SK-N-DZ (cell line): ENCODE measurements around the gene ERAP2. TPM values are rescaled to one million over a fixed set of nuclear protein-coding genes. Genes with fewer than 3 reads are reported as not detected.
"Not testable (repeated sequence)": the region's sequence is repeated elsewhere in the genome, so short reads cannot be mapped to it uniquely, and the experiment has no call there.

Source experiments
- DNase-seq: peaks from one replicate; pipeline ENCODE4 v3.0.0-alpha.2; 2015; ENCODE audit warnings: low spot score
- polyA plus RNA-seq, 2 experiments: library from polyadenylated mRNA; depleted of rRNA; stranded (reverse); fragments of >200 nt; gene quantifications; 2 replicates each; pipeline ENCODE4 v1.2.3, GENCODE V29; 2014

ERAP2 gene, protein sequence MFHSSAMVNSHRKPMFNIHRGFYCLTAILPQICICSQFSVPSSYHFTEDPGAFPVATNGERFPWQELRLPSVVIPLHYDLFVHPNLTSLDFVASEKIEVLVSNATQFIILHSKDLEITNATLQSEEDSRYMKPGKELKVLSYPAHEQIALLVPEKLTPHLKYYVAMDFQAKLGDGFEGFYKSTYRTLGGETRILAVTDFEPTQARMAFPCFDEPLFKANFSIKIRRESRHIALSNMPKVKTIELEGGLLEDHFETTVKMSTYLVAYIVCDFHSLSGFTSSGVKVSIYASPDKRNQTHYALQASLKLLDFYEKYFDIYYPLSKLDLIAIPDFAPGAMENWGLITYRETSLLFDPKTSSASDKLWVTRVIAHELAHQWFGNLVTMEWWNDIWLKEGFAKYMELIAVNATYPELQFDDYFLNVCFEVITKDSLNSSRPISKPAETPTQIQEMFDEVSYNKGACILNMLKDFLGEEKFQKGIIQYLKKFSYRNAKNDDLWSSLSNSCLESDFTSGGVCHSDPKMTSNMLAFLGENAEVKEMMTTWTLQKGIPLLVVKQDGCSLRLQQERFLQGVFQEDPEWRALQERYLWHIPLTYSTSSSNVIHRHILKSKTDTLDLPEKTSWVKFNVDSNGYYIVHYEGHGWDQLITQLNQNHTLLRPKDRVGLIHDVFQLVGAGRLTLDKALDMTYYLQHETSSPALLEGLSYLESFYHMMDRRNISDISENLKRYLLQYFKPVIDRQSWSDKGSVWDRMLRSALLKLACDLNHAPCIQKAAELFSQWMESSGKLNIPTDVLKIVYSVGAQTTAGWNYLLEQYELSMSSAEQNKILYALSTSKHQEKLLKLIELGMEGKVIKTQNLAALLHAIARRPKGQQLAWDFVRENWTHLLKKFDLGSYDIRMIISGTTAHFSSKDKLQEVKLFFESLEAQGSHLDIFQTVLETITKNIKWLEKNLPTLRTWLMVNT
- polyA plus RNA-seq (2014; cell fraction: cytosol; rRNA removed), result not detected in 2 replicates
- polyA plus RNA-seq (2014; cell fraction: nucleus; rRNA removed), result not detected in 2 replicates

GRCh38 chr5:96876292-96876850 lies at the start of gene ERAP2:
TSS of gene ERAP2 (plus strand) at chr5:96876500. CDS start at chr5:96879686, 3,186 bp downstream.
- DNase-seq, result no peak

- DNase-seq, result peak; percentile 39
Measured at GRCh38 chr5:96829297-96829696, 47.0 kb upstream of the ERAP2 start.

GRCh38 chr5:96834016-96834415 lies 42.3 kb upstream of the ERAP2 start:
- DNase-seq, result no peak

DNA sequence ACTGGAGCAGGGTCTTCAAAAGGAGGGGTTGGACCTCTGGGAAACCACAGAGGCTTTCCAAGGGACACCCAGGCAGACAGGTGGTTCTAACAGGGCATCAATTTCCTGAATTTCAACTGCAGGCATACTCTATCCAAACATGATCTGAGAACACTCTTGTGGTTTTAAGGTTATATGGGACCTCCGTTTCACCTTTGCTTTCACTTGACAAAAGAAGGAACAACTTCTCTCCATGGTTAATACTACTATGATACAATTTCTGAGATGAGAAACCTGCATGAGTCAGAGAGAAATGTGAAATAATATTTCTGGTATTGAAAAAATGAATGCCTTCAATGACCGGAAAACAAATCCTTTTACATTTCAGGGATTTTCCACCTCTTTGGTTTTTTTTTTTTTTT lies 40.5 kb upstream of the ERAP2 start:
- DNase-seq, result no peak

DNA sequence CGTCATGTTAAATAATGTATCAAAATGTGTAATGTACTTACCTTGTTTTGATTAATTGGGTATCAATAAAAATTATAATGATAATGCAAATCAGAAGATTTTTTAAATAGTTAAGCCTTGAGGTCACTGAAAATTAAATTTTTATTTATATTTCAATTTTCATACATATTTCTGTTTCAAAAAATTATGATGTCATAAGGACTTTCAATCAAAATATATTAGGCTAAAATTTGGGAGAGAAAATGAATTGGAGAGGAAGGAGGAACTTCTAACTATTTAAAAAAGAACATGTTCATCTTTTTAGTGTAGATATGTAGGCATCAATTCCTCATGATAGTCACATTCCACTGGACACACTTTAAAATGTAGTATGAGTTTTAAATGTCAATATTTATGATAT lies 39.5 kb upstream of the ERAP2 start:
- DNase-seq, result no peak

- DNase-seq, result no peak
Measured at GRCh38 chr5:96837303-96837702, 39.0 kb upstream of the ERAP2 start.

DNA sequence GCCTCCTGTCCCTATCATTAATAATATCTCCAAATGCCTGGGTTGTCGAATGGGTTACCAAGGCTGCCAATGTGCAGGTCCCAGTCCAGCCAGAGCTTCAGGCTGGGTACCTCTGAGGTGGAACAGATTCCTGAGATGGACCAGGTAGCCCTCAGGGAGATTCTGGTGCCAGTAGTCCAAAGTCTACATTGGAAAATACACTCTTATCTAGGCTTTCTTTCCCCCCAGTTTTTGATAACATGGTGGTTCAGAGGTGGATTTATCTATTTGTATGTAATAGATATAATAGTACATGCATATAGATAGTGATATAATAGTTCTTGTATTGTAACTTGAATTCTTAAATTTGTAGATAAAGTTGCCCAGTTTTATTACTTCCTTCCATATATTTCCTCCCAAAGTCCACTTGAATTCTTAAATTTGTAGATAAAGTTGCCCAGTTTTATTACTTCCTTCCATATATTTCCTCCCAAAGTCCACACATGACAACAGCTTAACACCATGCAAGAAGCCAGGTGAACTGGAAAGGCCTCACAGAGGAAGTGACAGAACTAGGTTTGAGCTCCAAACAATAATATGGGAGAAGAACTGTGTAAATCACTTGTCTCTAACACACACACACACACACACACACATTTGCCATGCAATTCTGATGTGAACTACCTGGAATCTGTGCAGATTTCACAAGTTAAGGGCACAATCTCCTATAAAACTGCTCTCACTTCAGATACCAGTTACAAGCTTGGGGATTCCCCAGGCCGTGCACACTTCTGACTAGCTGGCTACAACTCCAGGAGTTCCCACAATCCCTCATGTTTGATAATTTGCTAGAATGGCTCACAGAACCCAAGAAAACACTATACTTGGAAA lies 37.9 kb upstream of the ERAP2 start:
- DNase-seq, result no peak

- no peak for DNase-seq
Measured at GRCh38 chr5:96839071-96839592, 37.2 kb upstream of the ERAP2 start.

DNA sequence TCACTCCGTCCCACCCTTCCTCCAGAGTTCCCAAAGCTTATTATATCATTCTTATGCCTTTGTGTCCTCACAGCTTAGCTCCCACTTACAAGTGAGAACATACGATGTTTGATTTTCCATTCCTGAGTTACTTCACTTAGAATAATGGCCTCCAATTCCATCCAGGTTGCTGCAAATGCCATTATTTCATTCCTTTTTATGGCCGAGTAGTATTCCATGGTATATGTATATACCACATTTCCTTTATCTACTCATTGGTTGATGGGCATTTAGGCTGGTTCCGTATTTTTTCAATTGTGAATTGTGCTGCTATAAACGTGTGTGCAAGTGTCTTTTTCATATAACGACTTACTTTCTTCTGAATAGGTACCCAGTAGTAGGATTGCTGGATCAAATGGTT lies 34.4 kb upstream of the ERAP2 start:
- not testable (repeated sequence) for DNase-seq

DNA sequence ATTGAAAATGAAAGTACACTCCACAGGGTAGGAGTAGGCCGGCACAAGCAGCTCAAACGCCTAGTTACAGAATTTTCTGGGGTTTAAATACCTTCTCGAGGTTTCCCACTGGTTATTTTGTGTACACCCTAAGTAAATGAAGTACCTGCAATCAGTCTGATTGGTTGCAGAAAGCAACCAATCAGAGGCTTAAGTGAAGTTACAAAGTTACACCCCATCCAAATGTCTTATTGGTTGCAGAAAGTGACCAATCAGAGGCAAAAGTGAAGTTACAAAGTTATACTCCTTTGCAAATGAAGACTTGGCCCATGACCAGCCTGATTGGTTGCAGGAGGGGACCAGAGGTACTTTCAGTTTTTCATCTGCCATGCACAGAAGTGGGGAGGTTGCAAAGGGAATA lies 33.2 kb upstream of the ERAP2 start:
- no peak for DNase-seq

- DNase-seq, result no peak
Measured at GRCh38 chr5:96844481-96844990, 31.8 kb upstream of the ERAP2 start.

DNA sequence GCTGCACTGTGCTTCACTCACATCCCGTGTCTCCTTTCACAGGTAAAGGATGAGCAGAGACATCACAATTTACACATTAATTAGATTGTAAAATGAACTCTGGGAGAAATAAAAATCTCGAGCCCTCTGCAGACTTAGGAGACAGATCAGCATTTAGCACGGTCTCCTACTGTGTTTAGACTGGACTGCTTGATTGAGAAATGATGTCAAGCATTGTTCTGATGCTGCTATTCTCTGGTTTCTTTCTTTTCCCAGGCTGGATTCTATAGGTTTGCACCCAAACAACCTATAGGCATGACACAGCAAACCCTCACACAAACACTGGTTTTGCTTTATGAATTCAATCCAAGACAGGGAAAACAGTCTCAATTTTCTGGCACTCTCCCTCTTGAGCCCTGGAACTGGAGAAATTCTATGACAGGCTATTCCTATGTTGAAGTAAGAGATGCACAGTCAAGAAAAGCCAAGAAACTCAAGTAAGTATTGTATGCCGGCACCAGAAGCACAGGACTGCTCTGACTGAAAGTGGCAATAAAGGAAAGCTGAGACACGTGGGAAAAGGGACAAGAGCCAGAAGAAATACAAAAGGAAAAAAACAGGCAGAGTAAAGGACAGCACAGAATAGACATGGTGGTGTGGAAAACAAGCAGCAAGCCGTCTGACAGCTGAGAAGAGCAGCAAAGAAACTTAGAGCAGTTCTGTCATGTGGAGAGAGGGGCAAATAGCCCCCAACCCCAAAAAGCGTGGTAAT lies 24.8 kb upstream of the ERAP2 start:
- no peak for DNase-seq

DNA sequence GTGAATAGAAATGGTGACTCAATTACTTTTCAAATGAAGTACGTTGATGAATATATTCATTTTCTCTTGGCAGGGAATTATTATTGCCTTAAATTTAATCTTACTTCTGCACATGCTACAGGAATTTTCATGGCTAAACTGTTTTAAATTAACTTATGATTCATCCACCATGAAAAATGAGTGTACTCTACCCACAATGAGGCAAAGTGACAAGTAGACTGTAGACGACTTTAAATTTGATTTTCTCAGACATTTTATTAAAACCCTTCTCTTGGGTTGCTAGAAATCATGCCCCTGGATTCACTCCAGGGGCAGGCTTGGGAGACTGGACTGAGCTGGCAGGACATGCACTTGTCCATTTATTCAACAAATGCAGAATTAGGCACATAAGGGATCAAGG lies 23.5 kb upstream of the ERAP2 start:
- peak; percentile 26 for DNase-seq

GRCh38 chr5:96854067-96854466 lies 22.2 kb upstream of the ERAP2 start:
- peak; percentile 32 for DNase-seq

GRCh38 chr5:96855031-96855872 lies 21.0 kb upstream of the ERAP2 start:
- DNase-seq, result no peak

GRCh38 chr5:96856371-96856770 lies 19.9 kb upstream of the ERAP2 start:
- no peak for DNase-seq

DNA sequence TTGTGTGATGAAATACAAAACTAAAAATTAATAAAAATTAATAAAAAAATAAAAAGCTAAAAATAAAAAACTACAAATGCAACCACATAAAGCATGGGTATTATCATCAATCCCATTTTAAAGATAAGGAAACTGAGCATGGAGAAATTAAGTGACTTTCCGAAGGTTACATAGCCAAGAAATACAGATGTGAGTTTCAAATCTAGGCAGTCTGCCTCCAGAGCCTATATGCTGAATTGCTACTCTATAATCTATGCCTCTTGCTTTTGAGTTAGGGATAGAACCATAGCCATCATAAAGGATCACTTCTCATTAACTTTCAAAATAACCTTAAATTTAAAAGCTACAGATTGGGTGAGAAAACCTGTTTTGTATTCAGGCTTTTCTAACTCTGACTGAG lies 18.8 kb upstream of the ERAP2 start:
- no peak for DNase-seq

DNA sequence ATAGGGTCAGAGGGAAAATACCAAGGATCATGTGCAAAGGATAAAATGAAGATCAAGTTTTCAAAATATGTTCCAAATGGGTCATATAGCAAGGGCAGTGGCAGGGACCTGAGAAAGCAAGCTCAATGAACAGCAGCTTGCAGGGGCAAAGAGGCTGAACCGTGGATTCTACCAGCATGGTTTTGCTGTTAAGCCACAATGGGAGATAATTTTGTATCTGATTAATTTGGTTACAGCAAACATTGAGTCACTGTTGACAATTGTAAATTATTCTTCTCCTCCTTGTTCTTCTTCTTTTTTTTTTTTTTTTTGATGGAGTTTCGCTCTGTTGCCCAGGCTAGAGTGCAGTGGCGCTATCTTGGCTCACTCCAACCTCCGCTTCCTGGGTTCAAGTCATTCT lies 18.4 kb upstream of the ERAP2 start:
- no peak for DNase-seq

DNA sequence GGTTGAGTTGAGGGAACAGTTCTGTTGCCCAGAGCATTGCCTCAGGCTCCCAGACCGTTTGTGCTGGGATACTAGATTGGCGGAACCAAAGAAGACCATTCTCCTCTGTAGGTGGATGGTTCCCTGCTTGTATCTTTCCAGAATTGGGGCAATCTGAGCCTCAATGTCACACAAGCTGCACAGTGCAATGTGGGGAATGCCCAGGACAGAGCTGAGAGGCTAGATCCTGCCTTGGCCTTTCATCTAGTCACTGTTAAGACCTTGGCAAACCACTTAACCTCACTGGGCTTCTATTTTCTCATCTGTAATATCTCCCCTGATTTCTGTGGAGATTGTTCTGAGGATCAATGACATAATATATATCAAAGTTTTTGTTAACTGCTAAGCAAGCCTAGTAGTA lies 16.9 kb upstream of the ERAP2 start:
- DNase-seq, result no peak
